Tibial artery (tissue), 4 donors: ENCODE data around the gene LAMA5.

Experiments used
- DNase-seq, 2 donors: peaks; one replicate each; pipeline ENCODE4 v3.0.0-alpha.2; 2019
- H3K27ac ChIP-seq, 2 donors: fragments of 200-600 bp; sonication (generic) in 1 of 2; 1 replicate in 1 of 2; 2 replicates in 1 of 2; pipeline ENCODE4 v1.5.1; 2018 to 2019; ENCODE audit warnings: mild to moderate bottlenecking in 1 of 2
- H3K27me3 ChIP-seq, 2 donors: fragments of 200-600 bp; sonication (generic) in 1 of 2; one replicate each; pipeline versions ENCODE4 v1.5.1 to v1.6.0; 2016 to 2019
- H3K36me3 ChIP-seq, 3 donors: fragments of 200-600 bp; sonication (generic) in 2 of 3; one replicate each; pipeline ENCODE4 v1.5.1; 2016 to 2019; ENCODE audit warnings: mild to moderate bottlenecking in 2 of 3
- H3K4me1 ChIP-seq, 4 donors: fragments of 200-600 bp; sonication (generic) in 2 of 4; 1 replicate in 3 of 4; 2 replicates in 1 of 4; pipeline ENCODE4 v1.5.1; 2016 to 2019
- H3K4me3 ChIP-seq, 2 donors: fragments of 200-600 bp; sonication (generic) in 1 of 2; 1 replicate in 1 of 2; 2 replicates in 1 of 2; pipeline ENCODE4 v1.5.1; 2018 to 2019; ENCODE audit warnings: mild to moderate bottlenecking in 2 of 2
- H3K9me3 ChIP-seq, 3 donors: fragments of 200-600 bp; sonication (generic) in 1 of 3; one replicate each; pipeline ENCODE4 v1.5.1; 2016 to 2019
- CTCF ChIP-seq, 2 experiments: fragments of 200-600 bp in 1 of 2; fragments of 450-650 bp in 1 of 2; IDR thresholded peaks; one replicate each; pipeline ENCODE4 v1.5.1; 2017 to 2019; ENCODE audit warnings: antibody characterized with exemption in 2 of 2, mild to moderate bottlenecking in 1 of 2, moderate library complexity in 1 of 2
- intact Hi-C: fragments of 100-400 bp; cut with DNase I; formaldehyde crosslinking; loops from one replicate; pipeline ENCODE4 v1.15.0; 2023; ENCODE audit warnings: low total_unique reads

Gene LAMA5

GRCh38 chr20:62354031-62354808 is 12.9 kb downstream of the LAMA5 start:
- peaks cover 26 to 29% (median 26%) of the 10 kb centered on the region in 3 donors for H3K36me3 ChIP-seq
- peaks cover 19 to 77% (median 72%) of the 10 kb centered on the region in 4 donors for H3K4me1 ChIP-seq
- H3K27ac ChIP-seq: peak overlapping the region; percentile 96 to 97
- H3K9me3 ChIP-seq: no peaks in the 10 kb centered on the region
- H3K27me3 ChIP-seq: no peaks in the 10 kb centered on the region
- DNase-seq: no peak
- H3K4me3 ChIP-seq: peak overlapping the region; percentile 41 to 49
- intact Hi-C loops: loop anchor here (5.0 kb wide), 1 partner anchor 37 kb away; no protein-coding TSS in a partner anchor
- no peak for TF ChIP-seq CTCF (IDR thresholded peaks at IDR 0.05)

GRCh38 chr20:62353289-62354030 is 13.7 kb downstream of the LAMA5 start:
- Histone ChIP-seq H3K9me3 (no peaks in the 10 kb centered on the region), H3K27me3 (no peaks in the 10 kb centered on the region), H3K4me3 (peak overlapping the region in 1 of 2 donors; percentile 14), H3K36me3 (peaks cover 29% of the 10 kb centered on the region in 3 donors), H3K27ac (peak overlapping the region; percentile 96 to 97), H3K4me1 (peaks cover 12 to 70% (median 65%) of the 10 kb centered on the region in 4 donors)
- no peak for TF ChIP-seq CTCF (IDR thresholded peaks at IDR 0.05)
- DNase-seq: no peak
- intact Hi-C loops: loop anchor here (5.0 kb wide), 1 partner anchor 36 kb away; no protein-coding TSS in a partner anchor

- peak; percentile 68 to 97 for DNase-seq
- intact Hi-C loops: loop anchor here (5.0 kb wide), 1 partner anchor 35 kb away; no protein-coding TSS in a partner anchor
- Histone ChIP-seq H3K27me3 (no peaks in the 10 kb centered on the region), H3K36me3 (peaks cover 34 to 38% (median 35%) of the 10 kb centered on the region in 3 donors), H3K4me3 (peak overlapping the region in 1 of 2 donors; percentile 14), H3K27ac (peak overlapping the region; percentile 96 to 97), H3K4me1 (peaks cover 12 to 61% (median 56%) of the 10 kb centered on the region in 4 donors), H3K9me3 (no peaks in the 10 kb centered on the region)
- peak; percentile 54 to 60 for TF ChIP-seq CTCF (IDR thresholded peaks at IDR 0.05)
Measured at GRCh38 chr20:62352402-62353288, 14.5 kb downstream of the LAMA5 start.

- Histone ChIP-seq H3K4me3 (no peak overlapping the region), H3K27me3 (no peaks in the 10 kb centered on the region), H3K4me1 (peaks cover 12 to 52% (median 47%) of the 10 kb centered on the region in 4 donors), H3K36me3 (peaks cover 44 to 47% (median 44%) of the 10 kb centered on the region in 3 donors), H3K9me3 (no peaks in the 10 kb centered on the region), H3K27ac (peak overlapping the region; percentile 96 to 97)
- no peak for DNase-seq
- intact Hi-C loops: loop anchor here (5.0 kb wide), 1 partner anchor 34 kb away; no protein-coding TSS in a partner anchor
- TF ChIP-seq CTCF (IDR thresholded peaks at IDR 0.05): no peak
Measured at GRCh38 chr20:62351469-62352401, 15.4 kb downstream of the LAMA5 start.
